Measurements from ENCODE around the gene ITGA5.
A peak's percentile ranks its signal among the peaks of the same experiment; 100 is the strongest.
"Not testable (repeated sequence)": the region's sequence is repeated elsewhere in the genome, so short reads cannot be mapped to it uniquely, and the experiment has no call there.

ITGA5 gene

GRCh38 chr12:54356228-54356627 lies 62.8 kb downstream of the ITGA5 start:
- DNase-seq: no peak

GRCh38 chr12:54355104-54355815 lies 63.8 kb downstream of the ITGA5 start:
- in situ Hi-C loops (cut with HindIII; ENCODE audit: low pct_ligation_motif_present, low sequenced_read_pairs): no loop called here
- peak; percentile 45 for TF ChIP-seq CTCF (IDR thresholded peaks at IDR 0.05; ENCODE audit: low read depth, low read length, missing control alignments)
- no peak overlapping the region for H3K4me3 ChIP-seq (ENCODE audit: low read depth, low read length)

More at GRCh38 chr12:54356228-54356627, 62.8 kb downstream of the ITGA5 start:
- in situ Hi-C loops (cut with HindIII; ENCODE audit: low pct_ligation_motif_present, low sequenced_read_pairs): no loop called here
- no peaks in the 10 kb centered on the region for H3K27me3 ChIP-seq (replicated peaks)
- H3K4me3 ChIP-seq (ENCODE audit: low read depth, low read length): no peak overlapping the region
- TF ChIP-seq CTCF (IDR thresholded peaks at IDR 0.05; ENCODE audit: low read depth, low read length, missing control alignments): no peak
- H3K27ac ChIP-seq: no peak overlapping the region
- peaks cover 8% of the 10 kb centered on the region for H3K36me3 ChIP-seq (replicated peaks)

GRCh38 chr12:54354271-54354670 lies 64.8 kb downstream of the ITGA5 start:
- H3K4me3 ChIP-seq (ENCODE audit: low read depth, low read length); in situ Hi-C loops (cut with HindIII; ENCODE audit: low pct_ligation_motif_present, low sequenced_read_pairs); H3K27me3 ChIP-seq (replicated peaks); DNase-seq; H3K27ac ChIP-seq: not testable (repeated sequence)
- peaks cover 25% of the 10 kb centered on the region for H3K36me3 ChIP-seq (replicated peaks)

More at GRCh38 chr12:54355104-54355815, 63.8 kb downstream of the ITGA5 start:
- Histone ChIP-seq H3K36me3 (replicated peaks) (peaks cover 17% of the 10 kb centered on the region), H3K27ac (no peak overlapping the region), H3K27me3 (replicated peaks) (no peaks in the 10 kb centered on the region)
- DNase-seq: no peak

- H3K4me3 ChIP-seq (ENCODE audit: low read depth, low read length): no peak overlapping the region
- H3K36me3 ChIP-seq (replicated peaks): peaks cover 34% of the 10 kb centered on the region
- in situ Hi-C loops (cut with HindIII; ENCODE audit: low pct_ligation_motif_present, low sequenced_read_pairs): no loop called here
- H3K27me3 ChIP-seq (replicated peaks): no peaks in the 10 kb centered on the region
- H3K27ac ChIP-seq: no peak overlapping the region
- no peak for TF ChIP-seq CTCF (IDR thresholded peaks at IDR 0.05; ENCODE audit: low read depth, low read length, missing control alignments)
- no peak for DNase-seq
Measured at GRCh38 chr12:54352891-54353874, 65.9 kb downstream of the ITGA5 start.

- Histone ChIP-seq H3K4me3 (ENCODE audit: low read depth, low read length) (peak overlapping the region; percentile 12), H3K36me3 (replicated peaks) (peaks cover 38% of the 10 kb centered on the region)
- in situ Hi-C loops (cut with HindIII; ENCODE audit: low pct_ligation_motif_present, low sequenced_read_pairs): no loop called here
Measured at GRCh38 chr12:54352022-54352531, 67.0 kb downstream of the ITGA5 start.

More at GRCh38 chr12:54352022-54352531, 67.0 kb downstream of the ITGA5 start:
- Histone ChIP-seq H3K27ac (no peak overlapping the region), H3K27me3 (replicated peaks) (no peaks in the 10 kb centered on the region)
- no peak for TF ChIP-seq CTCF (IDR thresholded peaks at IDR 0.05; ENCODE audit: low read depth, low read length, missing control alignments)
- no peak for DNase-seq
